NOMO-1 treated with DMSO at 0.1 percent for 48 hours (cell line): ENCODE results near the gene SUSD6.
"Not testable (repeated sequence)": the region's sequence is repeated elsewhere in the genome, so short reads cannot be mapped to it uniquely, and the experiment has no call there.

ENCODE experiments used
- DNase-seq: peaks from one replicate; lab custom pipeline; 2025; ENCODE audit not compliant: unreplicated experiment; lab: John Stamatoyannopoulos, UW

The SUSD6 gene

DNA sequence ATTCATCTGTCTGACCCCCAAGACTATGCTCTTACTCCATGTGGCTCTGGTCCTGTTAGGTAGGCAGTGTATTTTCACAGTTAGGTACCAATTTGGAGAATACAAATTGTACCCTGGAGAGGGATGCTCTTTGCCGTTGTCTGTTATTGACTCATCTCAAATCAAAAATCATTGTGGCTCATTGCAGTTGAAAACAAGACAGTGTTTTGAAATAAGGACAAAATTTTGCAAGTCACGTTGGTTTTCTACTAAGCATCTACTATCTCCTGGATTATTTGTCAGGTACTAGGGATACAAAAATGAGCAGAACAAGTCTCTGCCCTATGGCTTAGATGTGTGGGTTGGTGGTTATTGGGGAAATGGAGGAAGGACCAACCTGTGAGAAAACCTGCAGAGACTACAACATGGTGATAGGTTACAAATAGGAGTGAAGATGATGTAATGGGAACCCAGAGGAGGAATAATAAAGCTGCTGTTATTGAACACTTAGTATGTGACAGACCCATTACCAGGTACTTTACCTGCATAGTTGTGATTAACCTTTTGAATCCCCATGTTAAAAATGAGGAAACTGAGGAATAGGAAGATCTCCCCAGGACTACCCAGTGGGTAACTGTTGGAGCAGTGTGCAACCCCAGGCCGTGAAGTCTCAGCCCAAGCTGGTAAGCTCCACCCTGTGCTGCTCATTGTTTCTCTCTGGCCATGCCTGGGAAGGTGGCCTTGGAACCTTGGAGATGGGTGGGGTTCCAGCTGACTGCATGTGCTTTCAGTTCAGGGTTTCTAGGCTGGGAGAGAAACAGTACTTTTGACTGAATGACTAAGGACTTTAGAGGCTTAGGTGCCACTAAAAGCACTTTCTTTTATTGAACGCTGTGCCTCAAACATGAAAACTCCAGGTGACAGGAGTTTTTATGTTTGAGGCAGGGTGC is 82.7 kb downstream of the SUSD6 start:
- DNase-seq: peak; percentile 34

- DNase-seq: no peak
Observed at GRCh38 chr14:69694730-69695281, 83.4 kb downstream of the SUSD6 start.

GRCh38 chr14:69695322-69696203 is 84.2 kb downstream of the SUSD6 start:
- DNase-seq: peak; percentile 54

DNA sequence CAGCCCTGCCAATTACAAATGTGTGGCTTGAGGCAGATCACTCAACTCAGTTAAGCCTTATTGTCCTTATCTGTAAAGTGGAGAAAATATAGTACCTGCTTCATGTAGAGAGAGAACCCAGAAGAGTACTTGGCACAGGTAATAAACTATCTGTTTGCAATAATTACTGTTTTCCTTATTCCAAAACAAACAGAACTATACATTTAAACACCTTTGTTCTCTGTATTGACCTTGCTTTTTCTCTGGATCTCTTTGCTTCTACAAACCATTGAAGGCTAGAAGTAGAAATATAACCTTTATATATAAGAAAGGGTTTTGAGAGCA is 84.8 kb downstream of the SUSD6 start:
- DNase-seq: no peak

DNA sequence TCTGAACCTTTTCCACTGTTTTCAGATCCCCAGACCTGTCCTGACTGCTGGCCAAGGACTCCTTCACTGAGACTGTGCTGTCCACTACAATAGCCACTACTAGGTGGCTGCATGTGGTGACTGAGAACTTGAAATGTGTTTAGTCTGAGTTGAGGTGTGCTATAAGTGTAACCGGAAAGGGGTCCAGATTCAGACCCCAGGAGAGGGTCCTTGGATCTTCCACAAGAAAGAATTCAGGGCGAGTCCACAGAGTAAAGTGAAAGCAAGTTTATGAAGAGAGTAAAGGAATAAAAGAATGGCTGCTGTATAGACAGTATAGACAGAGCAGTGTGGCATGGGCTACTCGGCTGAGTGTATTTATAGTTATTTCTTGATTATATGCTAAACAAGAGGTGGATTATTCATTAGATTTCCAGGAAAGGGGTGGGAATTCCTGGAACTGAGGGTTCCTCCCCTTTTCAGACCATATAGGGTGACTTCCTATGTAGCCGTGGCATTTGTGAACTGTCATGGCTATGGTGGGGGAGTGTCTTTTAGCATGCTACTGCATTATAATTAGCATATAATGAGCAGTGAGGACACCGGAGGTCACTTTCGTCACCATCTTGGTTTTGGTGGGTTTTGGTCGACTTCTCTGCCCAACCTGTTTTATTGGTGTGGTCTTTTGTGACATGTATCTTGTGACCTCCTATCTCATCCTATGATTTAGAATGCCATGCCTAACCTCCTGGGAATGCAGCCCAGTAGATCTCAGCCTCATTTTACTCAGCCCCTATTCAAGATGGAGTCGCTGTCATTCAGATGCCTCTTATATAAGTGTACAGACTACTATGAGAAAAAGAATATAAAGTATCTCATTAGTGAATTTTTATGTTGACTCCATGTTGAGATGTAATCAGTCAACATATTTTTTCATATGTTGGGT is 85.5 kb downstream of the SUSD6 start:
- DNase-seq: no peak

DNA sequence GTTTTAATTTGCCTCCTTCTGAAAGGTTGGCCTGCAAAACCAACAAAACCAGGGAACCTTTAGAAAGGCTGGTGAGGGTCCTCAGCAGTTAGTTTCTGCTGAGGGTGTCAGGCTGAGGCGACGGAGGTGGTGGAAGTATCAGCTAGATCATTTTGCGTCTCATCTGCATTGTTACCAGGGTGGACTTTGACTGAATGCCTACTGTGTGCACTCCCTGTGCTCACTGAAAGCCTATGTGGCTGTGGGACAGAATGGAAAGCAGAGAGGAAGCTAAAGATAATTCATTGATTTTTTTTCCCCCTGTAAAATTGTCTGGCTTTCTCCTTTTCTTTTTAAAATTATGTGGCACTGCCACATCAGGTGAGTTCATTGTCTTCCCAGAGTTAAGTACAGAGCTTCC is 87.2 kb downstream of the SUSD6 start:
- DNase-seq: no peak

- DNase-seq: not testable (repeated sequence)
Observed at GRCh38 chr14:69699243-69699642, 87.8 kb downstream of the SUSD6 start.

DNA sequence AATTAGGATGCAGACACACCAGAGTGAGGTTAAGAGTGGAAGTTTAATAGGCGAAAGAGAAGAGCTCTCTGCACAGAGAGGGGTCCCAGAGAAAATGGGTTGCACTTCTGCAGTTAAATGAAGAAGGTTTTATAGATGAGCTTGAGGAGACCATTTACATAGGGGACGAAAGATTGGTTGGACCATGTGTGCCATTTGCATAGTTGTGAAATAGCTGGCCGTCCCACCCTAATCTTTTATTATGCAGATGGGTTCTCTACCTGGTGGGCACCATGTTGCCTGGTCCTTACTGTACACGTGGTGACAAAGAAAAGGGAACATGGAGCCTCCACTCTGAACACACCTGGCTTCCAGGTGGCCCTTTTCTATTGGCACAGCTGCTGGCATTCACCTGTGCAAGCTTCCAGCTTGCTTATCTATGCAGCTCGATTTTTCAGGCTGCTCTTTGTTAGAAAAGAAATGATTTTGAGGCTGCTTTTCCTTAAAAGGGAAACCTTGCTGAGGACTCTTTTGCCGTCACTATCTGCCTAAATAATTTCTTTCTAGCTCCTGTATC is 88.4 kb downstream of the SUSD6 start:
- no peak for DNase-seq

DNA sequence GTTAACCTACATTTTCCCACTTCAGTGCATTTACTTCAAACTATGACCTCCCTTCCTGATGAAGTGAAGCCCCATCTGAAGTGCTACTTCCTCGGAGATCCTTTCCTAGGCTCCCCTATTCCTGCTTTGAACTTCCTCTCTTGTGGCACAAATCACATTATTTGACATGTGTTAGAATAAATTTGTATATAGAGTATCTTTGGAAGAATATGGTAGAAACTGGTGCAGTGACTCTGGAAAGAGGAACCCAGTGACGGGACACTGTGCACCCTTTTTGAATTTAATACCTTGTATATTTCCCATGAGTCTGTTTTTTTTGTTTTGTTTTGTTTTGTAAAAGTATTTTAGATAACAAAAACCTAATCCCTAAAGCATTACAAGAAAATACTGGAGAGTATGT is 89.2 kb downstream of the SUSD6 start:
- no peak for DNase-seq

DNA sequence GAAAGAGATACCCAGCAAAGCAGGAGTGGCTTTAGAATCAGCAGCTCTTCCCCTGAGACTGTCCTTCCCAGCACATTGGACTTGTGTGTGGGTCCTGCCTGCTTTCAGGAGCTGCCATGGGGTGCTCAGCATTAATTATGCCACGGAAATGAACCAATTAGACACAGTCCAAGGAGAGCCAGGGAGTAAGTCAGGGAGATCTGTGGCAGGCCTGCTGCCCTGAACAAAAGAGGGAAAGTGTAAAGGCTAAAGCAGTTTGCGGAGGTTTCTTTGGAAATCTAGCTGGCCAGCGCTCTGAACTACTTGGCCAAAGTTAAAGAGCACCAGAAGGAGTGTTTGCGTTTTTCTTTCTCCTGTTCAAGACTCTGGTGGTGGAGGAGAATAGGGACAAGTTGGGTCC is 89.9 kb downstream of the SUSD6 start:
- no peak for DNase-seq

- no peak for DNase-seq
Observed at GRCh38 chr14:69701857-69702256, 90.5 kb downstream of the SUSD6 start.

DNA sequence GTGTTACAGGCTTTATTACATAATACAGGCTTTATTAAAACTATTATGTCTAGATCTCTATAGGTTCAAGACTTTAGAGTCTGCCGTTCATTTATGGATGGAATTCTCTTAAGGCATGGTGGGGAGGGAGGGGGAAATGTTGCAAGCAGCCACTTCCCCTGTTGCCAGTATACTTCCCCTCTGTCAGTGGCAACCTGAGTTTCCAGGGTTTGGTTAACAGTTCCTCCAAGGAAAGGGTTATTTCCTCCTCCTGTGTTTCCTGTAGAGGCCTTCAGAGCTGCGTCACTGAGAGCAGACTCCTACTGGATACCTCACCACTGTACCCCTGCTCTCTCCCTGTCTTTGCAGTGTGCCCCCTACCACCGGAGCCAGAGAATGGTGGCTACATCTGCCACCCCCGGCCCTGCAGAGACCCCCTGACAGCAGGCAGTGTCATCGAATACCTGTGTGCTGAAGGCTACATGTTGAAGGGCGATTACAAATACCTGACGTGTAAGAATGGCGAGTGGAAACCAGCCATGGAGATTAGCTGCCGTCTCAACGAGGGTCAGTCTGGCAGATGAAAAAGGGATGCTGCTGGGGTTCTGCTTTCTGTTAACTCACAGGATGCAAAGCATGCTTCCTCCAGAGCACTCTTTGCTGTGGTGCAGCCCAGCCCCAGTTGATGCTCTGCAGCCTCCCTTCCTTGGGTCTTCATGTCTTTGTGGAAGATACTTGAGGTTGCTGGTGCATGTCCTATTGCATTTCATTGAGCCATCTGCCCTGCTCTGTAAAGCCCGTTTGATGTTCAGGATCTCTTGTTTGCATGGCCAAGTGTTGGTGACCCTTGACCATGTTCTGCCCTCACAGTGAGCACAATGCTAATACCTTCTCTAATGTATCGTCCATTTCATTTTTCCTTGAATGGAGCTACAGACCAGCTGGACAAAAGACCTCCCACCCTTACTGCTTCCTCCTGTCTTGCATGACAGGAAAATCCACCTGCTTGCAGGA is 91.9 kb downstream of the SUSD6 start:
- DNase-seq: peak; percentile 76

GRCh38 chr14:69704319-69704718 is 92.9 kb downstream of the SUSD6 start:
- no peak for DNase-seq

DNA sequence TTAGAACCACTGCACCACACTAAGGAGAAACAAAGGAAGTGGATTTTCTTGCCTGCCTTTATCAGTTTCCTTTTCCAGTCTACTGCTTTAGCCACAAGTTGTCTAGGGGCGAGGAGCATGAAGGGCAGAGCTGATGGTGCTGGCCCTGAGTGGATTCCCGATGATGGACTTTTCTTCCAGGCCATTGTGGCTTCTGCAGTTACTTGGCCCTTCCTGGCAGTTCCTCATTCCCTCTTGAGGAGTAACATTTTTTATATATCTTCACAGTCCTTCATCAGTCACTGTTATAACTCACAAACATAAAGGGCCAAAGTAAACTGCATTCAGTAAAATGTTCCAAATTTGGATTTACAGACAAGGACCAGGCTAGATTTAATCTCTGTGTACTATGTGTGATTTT is 94.3 kb downstream of the SUSD6 start:
- DNase-seq: no peak

DNA sequence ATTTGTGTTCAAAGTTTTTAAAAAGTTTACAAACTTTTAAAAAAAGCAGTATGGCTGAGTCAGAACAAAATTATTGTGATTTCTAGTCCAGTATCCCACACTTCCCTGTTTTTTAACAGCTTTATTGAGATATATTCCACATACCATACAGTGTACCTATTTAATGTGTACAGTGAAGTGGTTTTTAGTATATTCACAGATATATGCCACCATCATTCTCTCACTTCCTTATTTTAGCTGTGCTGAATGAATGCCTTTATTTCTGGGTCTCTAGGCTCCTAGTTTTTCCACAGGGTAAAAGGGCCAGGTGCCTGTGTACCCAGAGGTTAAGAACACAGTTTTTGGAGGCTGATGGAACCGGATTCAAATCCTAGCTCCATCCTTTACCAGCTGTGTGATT is 96.7 kb downstream of the SUSD6 start:
- peak; percentile 56 for DNase-seq

DNA sequence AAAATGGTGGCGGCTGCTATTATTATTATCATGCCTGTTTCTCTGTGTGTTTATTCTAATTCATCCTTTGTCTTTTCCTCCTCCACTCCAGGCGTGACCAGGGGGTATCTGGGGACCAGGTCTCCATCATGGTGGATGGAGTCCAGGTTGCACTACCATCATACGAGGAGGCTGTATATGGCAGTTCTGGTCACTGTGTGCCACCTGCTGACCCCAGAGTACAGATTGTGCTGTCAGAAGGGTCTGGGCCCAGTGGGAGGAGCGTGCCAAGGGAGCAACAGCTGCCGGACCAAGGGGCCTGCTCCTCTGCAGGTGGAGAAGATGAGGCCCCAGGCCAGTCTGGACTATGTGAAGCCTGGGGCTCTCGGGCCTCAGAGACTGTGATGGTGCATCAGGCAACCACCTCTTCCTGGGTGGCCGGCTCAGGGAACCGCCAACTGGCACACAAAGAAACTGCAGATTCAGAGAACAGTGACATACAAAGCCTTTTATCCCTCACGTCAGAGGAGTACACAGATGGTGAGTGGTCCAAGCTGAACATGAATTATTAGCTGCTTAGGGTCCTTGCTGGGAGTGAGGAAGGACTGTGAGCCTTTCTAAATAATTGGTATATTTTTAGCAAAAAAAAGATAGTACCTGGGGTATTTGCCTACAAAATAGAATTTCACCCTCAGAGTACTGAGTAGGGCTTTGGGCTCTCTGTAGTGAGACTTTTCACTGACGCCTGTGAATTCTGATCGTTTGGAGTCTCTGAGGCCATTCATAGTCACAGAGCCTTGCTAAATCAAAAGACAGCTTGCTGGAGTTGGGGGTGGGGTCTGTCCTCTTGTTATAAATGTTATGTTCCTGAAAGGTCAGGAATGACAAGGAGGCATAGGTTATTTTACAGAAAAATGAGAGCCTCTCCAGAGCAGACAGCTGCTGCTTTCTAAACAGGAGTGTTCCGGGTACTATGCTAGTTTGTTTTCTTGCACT is 97.5 kb downstream of the SUSD6 start:
- DNase-seq: no peak

- DNase-seq: peak; percentile 49
Observed at GRCh38 chr14:69710378-69710777, 99.0 kb downstream of the SUSD6 start.

- DNase-seq: no peak
Observed at GRCh38 chr14:69711065-69711464, 99.7 kb downstream of the SUSD6 start.
